GM23338 (cell line): ENCODE measurements around the gene DLK1. TPM values are rescaled to one million over a fixed set of nuclear protein-coding genes. Genes with fewer than 3 reads are reported as not detected.

Source experiments
- ATAC-seq: fragments of 200-7000 bp; cut with Tn5 transposase; 3 replicates; pipeline ENCODE4 v1.9.1; 2020
- DNase-seq: peaks from one replicate; pipeline ENCODE4 v3.0.0-alpha.2; 2015; ENCODE audit warnings: low spot score
- H2AFZ ChIP-seq: fragments of 200-600 bp; sonication (generic); 2 replicates; pipeline ENCODE4 v1.8.0; 2016; ENCODE audit warnings: antibody characterized with exemption, mild to moderate bottlenecking, moderate library complexity
- H3F3A ChIP-seq: fragments of 200-600 bp; sonication (generic); replicated peaks from 2 replicates; pipeline ENCODE4 v1.8.0; 2017; ENCODE audit warnings: antibody characterized with exemption, mixed run types, low read depth
- H3K27ac ChIP-seq: fragments of 200-600 bp; sonication (generic); 2 replicates; pipeline ENCODE4 v1.6.1; 2016; ENCODE audit warnings: low read depth
- H3K27me3 ChIP-seq: fragments of 200-600 bp; sonication (generic); 2 replicates; pipeline ENCODE4 v1.8.0; 2016; ENCODE audit warnings: mild to moderate bottlenecking, mixed run types, moderate library complexity; ENCODE audit not compliant: insufficient read depth
- H3K36me3 ChIP-seq: fragments of 200-600 bp; sonication (generic); 2 replicates; pipeline ENCODE4 v1.8.0; 2016; ENCODE audit warnings: mild to moderate bottlenecking; ENCODE audit not compliant: insufficient read depth
- H3K4me1 ChIP-seq: fragments of 200-600 bp; sonication (generic); 2 replicates; pipeline ENCODE4 v1.8.0; 2016; ENCODE audit warnings: mild to moderate bottlenecking, moderate library complexity; ENCODE audit not compliant: insufficient read depth
- H3K4me2 ChIP-seq: fragments of 200-600 bp; sonication (generic); 2 replicates; pipeline ENCODE4 v1.7.1; 2017; ENCODE audit warnings: mixed run types
- H3K4me3 ChIP-seq: fragments of 200-600 bp; sonication (generic); 2 replicates; pipeline ENCODE4 v1.6.1; 2016; ENCODE audit warnings: mixed run types
- H3K79me2 ChIP-seq: fragments of 200-600 bp; sonication (generic); replicated peaks from 2 replicates; pipeline ENCODE4 v1.8.0; 2017; ENCODE audit warnings: mild to moderate bottlenecking; ENCODE audit not compliant: insufficient read depth
- H3K9me2 ChIP-seq: fragments of 200-600 bp; sonication (generic); 2 replicates; pipeline ENCODE4 v1.8.0; 2017; ENCODE audit not compliant: insufficient read depth
- H4K20me1 ChIP-seq: fragments of 200-600 bp; sonication (generic); replicated peaks from 2 replicates; pipeline ENCODE4 v1.8.0; 2017; ENCODE audit warnings: mild to moderate bottlenecking; ENCODE audit not compliant: insufficient read depth
- H3K27ac Mint-ChIP-seq: 2 replicates; pipeline ENCODE4 v1.8.0; 2020; ENCODE audit warnings: inconsistent platforms, mild to moderate bottlenecking, moderate library complexity, mixed read lengths
- H3K27me3 Mint-ChIP-seq: 3 replicates; pipeline ENCODE4 v1.8.0; 2022; ENCODE audit warnings: low read depth, mild to moderate bottlenecking, moderate library complexity, mixed read lengths, inconsistent platforms; ENCODE audit not compliant: insufficient read depth, poor library complexity
- H3K36me3 Mint-ChIP-seq: 3 replicates; pipeline ENCODE4 v1.8.0; 2021; ENCODE audit warnings: low read depth, mild to moderate bottlenecking, inconsistent platforms, moderate library complexity, mixed read lengths
- H3K4me1 Mint-ChIP-seq: 3 replicates; pipeline ENCODE4 v1.8.0; 2020; ENCODE audit warnings: mild to moderate bottlenecking, inconsistent platforms, mixed read lengths
- H3K4me3 Mint-ChIP-seq: 3 replicates; pipeline ENCODE4 v1.8.0; 2021; ENCODE audit warnings: moderate library complexity, mild to moderate bottlenecking, inconsistent platforms, mixed read lengths
- H3K9me3 Mint-ChIP-seq: 3 replicates; pipeline ENCODE4 v1.8.0; 2020; ENCODE audit warnings: moderate library complexity, mild to moderate bottlenecking, inconsistent platforms, mixed read lengths
- ETS1 ChIP-seq: IDR thresholded peaks from 2 replicates; pipeline ENCODE4 v1.6.1; 2016; ENCODE audit warnings: antibody characterized with exemption
- POLR2AphosphoS5 ChIP-seq: IDR thresholded peaks from 2 replicates; pipeline ENCODE4 v1.6.1; 2016; ENCODE audit warnings: antibody characterized with exemption, low read depth
- STAT1 ChIP-seq: IDR thresholded peaks from one replicate; pipeline ENCODE4 v1.6.1; 2016; ENCODE audit warnings: antibody characterized with exemption; ENCODE audit not compliant: unreplicated experiment
- ZNF462 ChIP-seq: fragments of 250-450 bp; sonication (Bioruptor Pico); IDR thresholded peaks from 2 replicates; pipeline ENCODE4 v1.5.0; 2020; ENCODE audit warnings: mild to moderate bottlenecking, moderate library complexity
- polyA plus RNA-seq: library from polyadenylated mRNA; unstranded; fragments of >200 nt; fragmentation: Nextera tagmentation; extraction: Ambion mirVana; gene quantifications from 2 replicates; pipeline ENCODE4 v1.2.1, GENCODE V29; 2016
- total RNA-seq: library from RNA; depleted of rRNA; stranded (reverse); fragments of >200 nt; shearing (Covaris generic); gene quantifications from 2 replicates; pipeline ENCODE4 v1.2.3, GENCODE V29; 2014

The DLK1 gene
- total and polyA plus RNA-seq, 2 experiments from 2014 or later: 1.1 to 1.2 TPM

- Mint-ChIP-seq H3K27me3 (peaks cover 7% of the 10 kb centered on the region), H3K27ac (no peak overlapping the region; the same call in 1 of the 2 replicates), H3K9me3 (no peaks in the 10 kb centered on the region), H3K4me3 (no peak overlapping the region), H3K36me3 (no peaks in the 10 kb centered on the region), H3K4me1 (peaks cover 5% of the 10 kb centered on the region; the same call in 2 of the 3 replicates)
- H3F3A ChIP-seq: no peaks in the 10 kb centered on the region
- H3K4me1 ChIP-seq: no peaks in the 10 kb centered on the region
- no peak overlapping the region for H3K4me3 ChIP-seq
- H3K27me3 ChIP-seq: no peaks in the 10 kb centered on the region
- ATAC-seq (peak; percentile 70), DNase-seq (no peak)
- TF ChIP-seq ETS1: no peak
- no peak for TF ChIP-seq POLR2AphosphoS5
- no peak for TF ChIP-seq ZNF462 (CRISPR knock-in tag)
- TF ChIP-seq STAT1: no peak
- no peaks in the 10 kb centered on the region for H3K79me2 ChIP-seq
- H3K9me2 ChIP-seq: no peaks in the 10 kb centered on the region
- no peaks in the 10 kb centered on the region for H3K36me3 ChIP-seq
- no peaks in the 10 kb centered on the region for H4K20me1 ChIP-seq
- H2AFZ ChIP-seq: no peak overlapping the region
- H3K27ac ChIP-seq: no peak overlapping the region
- no peak overlapping the region for H3K4me2 ChIP-seq
Measured at GRCh38 chr14:100736269-100737180, 9.8 kb downstream of the DLK1 start.
